Osteocyte (in vitro differentiated cells): ENCODE results near the gene POU6F2. TPM values are rescaled to one million over a fixed set of nuclear protein-coding genes. Genes with fewer than 3 reads are reported as not detected.
"Not testable (repeated sequence)": the region's sequence is repeated elsewhere in the genome, so short reads cannot be mapped to it uniquely, and the experiment has no call there.

Experiments used
- DNase-seq: peaks from one replicate; pipeline ENCODE4 v3.0.0; 2021; ENCODE audit warnings: mixed read lengths; ENCODE audit not compliant: unreplicated experiment; ENCODE audit errors: extremely low spot score
- H3K27ac Mint-ChIP-seq: one replicate; pipeline ENCODE4 v1.8.0; 2021; ENCODE audit warnings: mild to moderate bottlenecking, mixed read lengths; ENCODE audit not compliant: unreplicated experiment
- H3K27me3 Mint-ChIP-seq: one replicate; pipeline ENCODE4 v1.8.0; 2021; ENCODE audit warnings: mixed read lengths; ENCODE audit not compliant: unreplicated experiment
- H3K36me3 Mint-ChIP-seq: one replicate; pipeline ENCODE4 v1.8.0; 2021; ENCODE audit warnings: mixed read lengths; ENCODE audit not compliant: unreplicated experiment
- H3K4me1 Mint-ChIP-seq: one replicate; pipeline ENCODE4 v1.8.0; 2021; ENCODE audit warnings: mixed read lengths; ENCODE audit not compliant: unreplicated experiment
- H3K4me3 Mint-ChIP-seq: one replicate; pipeline ENCODE4 v1.8.0; 2021; ENCODE audit warnings: mild to moderate bottlenecking, moderate library complexity, mixed read lengths; ENCODE audit not compliant: unreplicated experiment
- H3K9me3 Mint-ChIP-seq: one replicate; pipeline ENCODE4 v1.8.0; 2021; ENCODE audit warnings: mixed read lengths; ENCODE audit not compliant: unreplicated experiment
- total RNA-seq: library from RNA; stranded (reverse); gene quantifications from 2 replicates; pipeline ENCODE4 v1.2.1, GENCODE V29; 2021
- TF ChIP-seq, protein P1 (sequence below): fragments of 200-600 bp; sonication (generic); IDR thresholded peaks from 2 replicates; pipeline ENCODE4 v1.5.0; 2021; ENCODE audit warnings: antibody characterized with exemption, mild to moderate bottlenecking, moderate library complexity

The POU6F2 gene
- total RNA-seq, 1 donor from 2014 or later = 0.78 TPM

DNA sequence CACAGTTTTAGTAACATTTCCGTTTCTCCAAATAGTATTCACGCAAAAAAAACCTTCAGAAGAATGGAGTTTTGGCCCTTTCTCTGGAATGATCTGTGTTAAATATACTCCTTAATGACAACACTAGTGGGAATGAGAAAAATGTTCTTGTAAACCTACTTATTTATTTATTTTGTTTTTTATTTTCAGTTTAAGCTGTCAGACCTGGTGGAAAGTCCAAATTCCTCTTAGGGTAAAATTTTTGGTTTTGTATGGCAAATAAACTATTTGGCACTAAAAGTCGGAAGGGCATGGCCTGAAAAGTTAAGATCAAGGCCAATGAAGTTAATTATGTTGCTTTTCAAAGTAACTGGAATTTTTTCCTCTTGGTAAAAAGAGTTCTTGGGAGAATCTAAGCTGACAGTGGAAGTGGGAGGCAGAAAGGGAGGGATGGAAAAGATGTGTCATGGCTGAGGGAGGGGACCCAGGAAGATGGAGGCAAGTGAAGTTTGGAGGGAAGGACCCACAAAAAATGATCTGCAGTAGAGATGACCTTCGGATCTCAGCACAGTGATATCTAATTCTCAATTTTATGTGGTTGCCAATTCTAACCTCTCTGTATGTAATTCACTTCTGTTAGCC is 35.2 kb upstream of the POU6F2 start:
- H3K27ac Mint-ChIP-seq = peak overlapping the region; percentile 23
- no peak overlapping the region for H3K4me3 Mint-ChIP-seq
- TF ChIP-seq, protein P1, sequence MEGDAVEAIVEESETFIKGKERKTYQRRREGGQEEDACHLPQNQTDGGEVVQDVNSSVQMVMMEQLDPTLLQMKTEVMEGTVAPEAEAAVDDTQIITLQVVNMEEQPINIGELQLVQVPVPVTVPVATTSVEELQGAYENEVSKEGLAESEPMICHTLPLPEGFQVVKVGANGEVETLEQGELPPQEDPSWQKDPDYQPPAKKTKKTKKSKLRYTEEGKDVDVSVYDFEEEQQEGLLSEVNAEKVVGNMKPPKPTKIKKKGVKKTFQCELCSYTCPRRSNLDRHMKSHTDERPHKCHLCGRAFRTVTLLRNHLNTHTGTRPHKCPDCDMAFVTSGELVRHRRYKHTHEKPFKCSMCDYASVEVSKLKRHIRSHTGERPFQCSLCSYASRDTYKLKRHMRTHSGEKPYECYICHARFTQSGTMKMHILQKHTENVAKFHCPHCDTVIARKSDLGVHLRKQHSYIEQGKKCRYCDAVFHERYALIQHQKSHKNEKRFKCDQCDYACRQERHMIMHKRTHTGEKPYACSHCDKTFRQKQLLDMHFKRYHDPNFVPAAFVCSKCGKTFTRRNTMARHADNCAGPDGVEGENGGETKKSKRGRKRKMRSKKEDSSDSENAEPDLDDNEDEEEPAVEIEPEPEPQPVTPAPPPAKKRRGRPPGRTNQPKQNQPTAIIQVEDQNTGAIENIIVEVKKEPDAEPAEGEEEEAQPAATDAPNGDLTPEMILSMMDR = no peak
- H3K36me3 Mint-ChIP-seq = no peaks in the 10 kb centered on the region
- no peak for DNase-seq
- no peaks in the 10 kb centered on the region for H3K9me3 Mint-ChIP-seq
- no peaks in the 10 kb centered on the region for H3K27me3 Mint-ChIP-seq
- peaks cover 6% of the 10 kb centered on the region for H3K4me1 Mint-ChIP-seq

DNA sequence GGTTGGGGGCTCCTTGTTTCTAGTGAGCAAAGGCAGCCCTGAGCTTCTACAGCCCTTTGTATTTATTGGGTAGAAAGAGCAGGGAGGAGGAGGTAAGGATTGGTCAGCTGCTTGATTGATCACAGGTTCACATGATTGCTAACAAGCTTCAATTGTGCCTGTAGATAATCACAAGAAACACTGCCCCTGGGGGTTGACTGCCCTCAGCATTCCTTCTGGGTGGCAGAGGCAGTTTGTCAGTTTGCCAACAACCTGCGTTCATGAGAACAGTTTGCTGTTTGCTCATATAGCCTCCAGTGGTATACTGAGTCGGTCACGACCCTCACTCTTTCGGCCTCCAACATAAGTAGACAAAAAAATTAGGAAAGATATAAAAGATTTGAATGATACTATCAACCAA is 30.2 kb upstream of the POU6F2 start:
- H3K4me1 Mint-ChIP-seq, H3K36me3 Mint-ChIP-seq, H3K4me3 Mint-ChIP-seq, DNase-seq, H3K27ac Mint-ChIP-seq, H3K9me3 Mint-ChIP-seq, H3K27me3 Mint-ChIP-seq: not testable (repeated sequence)

DNA sequence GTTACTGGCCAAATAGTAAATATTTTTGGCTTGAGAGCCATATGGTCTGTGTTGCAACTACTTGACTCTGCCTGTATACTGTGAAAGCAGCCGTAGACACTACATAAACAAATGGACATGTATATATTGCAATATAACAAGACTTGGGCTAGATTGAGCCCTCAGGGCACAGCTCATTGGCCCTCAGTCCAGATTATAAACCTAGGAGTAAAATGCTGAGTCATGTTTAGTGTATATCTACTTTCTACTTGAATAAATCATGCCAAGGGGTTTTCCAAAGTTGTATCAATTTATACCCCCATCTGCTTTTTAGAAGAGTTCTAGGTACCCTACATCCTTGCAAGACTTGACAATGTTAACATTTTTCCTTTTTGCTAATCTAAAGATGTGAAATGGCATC is 27.4 kb upstream of the POU6F2 start:
- peaks cover 13% of the 10 kb centered on the region for H3K27me3 Mint-ChIP-seq
- H3K36me3 Mint-ChIP-seq = no peaks in the 10 kb centered on the region
- no peaks in the 10 kb centered on the region for H3K4me1 Mint-ChIP-seq
- no peak for DNase-seq
- TF ChIP-seq, protein P1 = no peak
- no peak overlapping the region for H3K27ac Mint-ChIP-seq
- no peak overlapping the region for H3K4me3 Mint-ChIP-seq
- H3K9me3 Mint-ChIP-seq = no peaks in the 10 kb centered on the region

- Mint-ChIP-seq H3K27ac (no peak overlapping the region), H3K4me1 (no peaks in the 10 kb centered on the region), H3K27me3 (peaks cover 13% of the 10 kb centered on the region), H3K36me3 (no peaks in the 10 kb centered on the region), H3K4me3 (no peak overlapping the region), H3K9me3 (no peaks in the 10 kb centered on the region)
- TF ChIP-seq, protein P1 = no peak
- no peak for DNase-seq
Measured at GRCh38 chr7:38951213-38951612, 26.5 kb upstream of the POU6F2 start.

DNA sequence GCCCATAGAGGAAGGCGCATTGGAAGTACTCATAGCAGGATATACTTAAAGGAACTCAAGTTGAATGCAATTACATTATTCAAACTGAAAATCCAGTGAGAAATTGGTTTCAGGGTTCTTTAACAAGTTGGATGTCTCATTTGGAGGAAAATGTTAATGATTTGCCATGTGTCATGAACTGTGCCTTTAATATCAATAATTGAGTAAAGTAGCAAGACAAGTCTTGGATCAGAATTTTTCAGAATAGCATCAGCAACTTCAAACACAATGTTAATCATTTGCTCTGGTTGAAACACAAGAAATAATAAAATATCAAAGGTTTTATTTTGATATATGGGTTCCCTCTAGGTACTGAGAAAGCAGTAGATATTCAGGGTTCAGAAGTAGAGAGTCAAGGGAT is 24.5 kb upstream of the POU6F2 start:
- no peaks in the 10 kb centered on the region for H3K9me3 Mint-ChIP-seq
- H3K36me3 Mint-ChIP-seq = no peaks in the 10 kb centered on the region
- H3K4me3 Mint-ChIP-seq = no peak overlapping the region
- TF ChIP-seq, protein P1 = no peak
- H3K4me1 Mint-ChIP-seq = no peaks in the 10 kb centered on the region
- no peak for DNase-seq
- H3K27me3 Mint-ChIP-seq = peaks cover 24% of the 10 kb centered on the region
- no peak overlapping the region for H3K27ac Mint-ChIP-seq

DNA sequence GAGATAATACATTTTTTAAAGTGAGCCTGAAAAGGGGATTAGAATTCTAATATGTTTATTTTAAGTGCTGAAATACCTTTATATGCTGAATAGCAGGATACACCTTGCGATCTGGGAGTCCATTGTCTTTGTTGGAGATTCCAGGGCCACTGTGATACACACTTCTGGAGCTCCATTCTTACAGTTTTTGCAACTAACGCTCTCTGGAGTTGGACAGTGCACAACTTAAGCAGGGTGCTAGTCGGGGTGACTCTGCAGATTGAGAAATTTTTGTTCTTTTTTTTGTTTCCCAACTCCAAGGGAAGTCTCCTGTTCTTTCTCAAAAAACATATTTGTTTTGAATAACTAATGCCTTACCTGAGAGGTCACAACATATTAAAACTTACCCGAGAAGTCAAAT is 23.7 kb upstream of the POU6F2 start:
- H3K9me3 Mint-ChIP-seq = no peaks in the 10 kb centered on the region
- no peak overlapping the region for H3K27ac Mint-ChIP-seq
- peaks cover 27% of the 10 kb centered on the region for H3K27me3 Mint-ChIP-seq
- H3K36me3 Mint-ChIP-seq = no peaks in the 10 kb centered on the region
- no peak for DNase-seq
- TF ChIP-seq, protein P1 = no peak
- H3K4me1 Mint-ChIP-seq = no peaks in the 10 kb centered on the region
- H3K4me3 Mint-ChIP-seq = no peak overlapping the region
